ENCODE data around the gene SCLT1. TPM values are rescaled to one million over a fixed set of nuclear protein-coding genes. Genes with fewer than 3 reads are reported as not detected.

Gene SCLT1
- polyA plus RNA-seq, 1 donor from 2014 or later = 12.8 TPM

- no peak overlapping the region for H3K4me2 ChIP-seq (ENCODE audit: low read length)
- no peak for TF ChIP-seq EP300 (conservative IDR thresholded peaks at IDR 0.05; ENCODE audit: poor library complexity, severe bottlenecking)
- H3K27me3 ChIP-seq (ENCODE audit: insufficient read depth, low read depth, low read length) = no peaks in the 10 kb centered on the region
- no peaks in the 10 kb centered on the region for H3K9me3 ChIP-seq (ENCODE audit: low read length)
- H3K79me2 ChIP-seq (replicated peaks; ENCODE audit: insufficient read depth, low read length) = peaks cover 46% of the 10 kb centered on the region
- H3K9ac ChIP-seq (ENCODE audit: low read length) = no peak overlapping the region
- no peaks in the 10 kb centered on the region for H3K36me3 ChIP-seq (ENCODE audit: insufficient read depth, low read length)
- H3K27ac ChIP-seq (ENCODE audit: low read length) = no peak overlapping the region
- no peak overlapping the region for H3K4me3 ChIP-seq (ENCODE audit: low read length)
- no peaks in the 10 kb centered on the region for H3K9me2 ChIP-seq (ENCODE audit: insufficient read depth, low read length)
- H2AFZ ChIP-seq (ENCODE audit: low read depth, low read length) = no peak overlapping the region
- H4K20me1 ChIP-seq (ENCODE audit: insufficient read depth) = no peaks in the 10 kb centered on the region
- no peaks in the 10 kb centered on the region for H3F3A ChIP-seq (ENCODE audit: insufficient read depth, low read length, poor library complexity, severe bottlenecking)
These were observed 7.9 kb downstream of the SCLT1 start for GRCh38 chr4:129085472-129085871.

DNA sequence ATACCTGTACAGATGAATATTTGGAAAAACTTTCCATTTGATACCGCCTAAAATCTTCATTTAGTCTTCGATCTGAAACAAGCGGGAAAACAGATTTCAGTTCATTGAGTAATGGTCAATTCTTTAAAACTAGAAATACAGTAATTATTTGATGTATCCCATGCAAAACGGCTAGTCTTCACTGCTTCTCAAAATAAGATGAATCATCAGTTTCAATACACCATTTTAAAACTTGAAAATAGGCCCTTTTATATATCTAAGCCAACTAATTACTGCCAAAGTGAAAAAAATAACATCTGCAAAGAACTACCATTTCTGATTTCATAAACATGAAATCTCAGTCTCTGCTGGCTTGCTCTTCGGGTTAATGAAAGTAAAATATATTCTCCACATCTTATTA is 11.0 kb downstream of the SCLT1 start:
- Histone ChIP-seq H3K9me3 (ENCODE audit: low read length) (no peaks in the 10 kb centered on the region), H3K9me2 (ENCODE audit: insufficient read depth, low read length) (no peaks in the 10 kb centered on the region), H3F3A (ENCODE audit: insufficient read depth, low read length, poor library complexity, severe bottlenecking) (no peaks in the 10 kb centered on the region), H4K20me1 (ENCODE audit: insufficient read depth) (no peaks in the 10 kb centered on the region), H3K4me3 (ENCODE audit: low read length) (no peak overlapping the region), H3K9ac (ENCODE audit: low read length) (no peak overlapping the region), H3K79me2 (replicated peaks; ENCODE audit: insufficient read depth, low read length) (peaks cover 28% of the 10 kb centered on the region), H3K27ac (ENCODE audit: low read length) (no peak overlapping the region), H3K4me2 (ENCODE audit: low read length) (no peak overlapping the region), H3K36me3 (ENCODE audit: insufficient read depth, low read length) (no peaks in the 10 kb centered on the region), H2AFZ (ENCODE audit: low read depth, low read length) (no peak overlapping the region), H3K27me3 (ENCODE audit: insufficient read depth, low read depth, low read length) (no peaks in the 10 kb centered on the region)
- TF ChIP-seq TAF1 (IDR thresholded peaks at IDR 0.05; ENCODE audit: low read depth) = no peak
- TF ChIP-seq RAD21 (conservative IDR thresholded peaks at IDR 0.05) = no peak

- TF ChIP-seq SMC3 (conservative IDR thresholded peaks at IDR 0.05; ENCODE audit: poor library complexity) = no peak
- no peak for TF ChIP-seq TAF1 (IDR thresholded peaks at IDR 0.05; ENCODE audit: low read depth)
- no peak for TF ChIP-seq MXI1 (conservative IDR thresholded peaks at IDR 0.05; ENCODE audit: poor library complexity, severe bottlenecking)
- TF ChIP-seq, protein P1, sequence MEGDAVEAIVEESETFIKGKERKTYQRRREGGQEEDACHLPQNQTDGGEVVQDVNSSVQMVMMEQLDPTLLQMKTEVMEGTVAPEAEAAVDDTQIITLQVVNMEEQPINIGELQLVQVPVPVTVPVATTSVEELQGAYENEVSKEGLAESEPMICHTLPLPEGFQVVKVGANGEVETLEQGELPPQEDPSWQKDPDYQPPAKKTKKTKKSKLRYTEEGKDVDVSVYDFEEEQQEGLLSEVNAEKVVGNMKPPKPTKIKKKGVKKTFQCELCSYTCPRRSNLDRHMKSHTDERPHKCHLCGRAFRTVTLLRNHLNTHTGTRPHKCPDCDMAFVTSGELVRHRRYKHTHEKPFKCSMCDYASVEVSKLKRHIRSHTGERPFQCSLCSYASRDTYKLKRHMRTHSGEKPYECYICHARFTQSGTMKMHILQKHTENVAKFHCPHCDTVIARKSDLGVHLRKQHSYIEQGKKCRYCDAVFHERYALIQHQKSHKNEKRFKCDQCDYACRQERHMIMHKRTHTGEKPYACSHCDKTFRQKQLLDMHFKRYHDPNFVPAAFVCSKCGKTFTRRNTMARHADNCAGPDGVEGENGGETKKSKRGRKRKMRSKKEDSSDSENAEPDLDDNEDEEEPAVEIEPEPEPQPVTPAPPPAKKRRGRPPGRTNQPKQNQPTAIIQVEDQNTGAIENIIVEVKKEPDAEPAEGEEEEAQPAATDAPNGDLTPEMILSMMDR (IDR thresholded peaks at IDR 0.05; ENCODE audit: poor library complexity, severe bottlenecking) = no peak
- TF ChIP-seq EZH2 (IDR thresholded peaks at IDR 0.05; ENCODE audit: borderline replicate concordance, insufficient read depth, low read length, poor library complexity, severe bottlenecking) = no peak
- no peak for TF ChIP-seq POLR2AphosphoS5 (IDR thresholded peaks at IDR 0.05)
- Histone ChIP-seq H3K27me3 (ENCODE audit: insufficient read depth, low read depth, low read length) (no peaks in the 10 kb centered on the region), H2AFZ (ENCODE audit: low read depth, low read length) (no peak overlapping the region), H3K36me3 (ENCODE audit: insufficient read depth, low read length) (no peaks in the 10 kb centered on the region), H3F3A (ENCODE audit: insufficient read depth, low read length, poor library complexity, severe bottlenecking) (no peaks in the 10 kb centered on the region), H3K9me3 (ENCODE audit: low read length) (no peaks in the 10 kb centered on the region), H3K4me2 (ENCODE audit: low read length) (no peak overlapping the region), H3K79me2 (replicated peaks; ENCODE audit: insufficient read depth, low read length) (peaks cover 6% of the 10 kb centered on the region), H4K20me1 (ENCODE audit: insufficient read depth) (no peaks in the 10 kb centered on the region), H3K27ac (ENCODE audit: low read length) (no peak overlapping the region), H3K4me3 (ENCODE audit: low read length) (no peak overlapping the region), H3K9ac (ENCODE audit: low read length) (no peak overlapping the region), H3K9me2 (ENCODE audit: insufficient read depth, low read length) (no peaks in the 10 kb centered on the region)
These were observed 13.2 kb downstream of the SCLT1 start for GRCh38 chr4:129080129-129080528.

GRCh38 chr4:129077326-129077725 is 16.0 kb downstream of the SCLT1 start:
- Histone ChIP-seq H4K20me1 (ENCODE audit: insufficient read depth) (no peaks in the 10 kb centered on the region), H3K79me2 (replicated peaks; ENCODE audit: insufficient read depth, low read length) (no peaks in the 10 kb centered on the region), H3K36me3 (ENCODE audit: insufficient read depth, low read length) (no peaks in the 10 kb centered on the region), H2AFZ (ENCODE audit: low read depth, low read length) (no peak overlapping the region), H3K4me2 (ENCODE audit: low read length) (no peak overlapping the region), H3K9me3 (ENCODE audit: low read length) (no peaks in the 10 kb centered on the region), H3K27ac (ENCODE audit: low read length) (no peak overlapping the region), H3K9ac (ENCODE audit: low read length) (no peak overlapping the region), H3K9me2 (ENCODE audit: insufficient read depth, low read length) (no peaks in the 10 kb centered on the region), H3K27me3 (ENCODE audit: insufficient read depth, low read depth, low read length) (no peaks in the 10 kb centered on the region), H3K4me3 (ENCODE audit: low read length) (no peak overlapping the region), H3F3A (ENCODE audit: insufficient read depth, low read length, poor library complexity, severe bottlenecking) (no peaks in the 10 kb centered on the region)
- TF ChIP-seq POLR2AphosphoS5 (IDR thresholded peaks at IDR 0.05) (no peak), MXI1 (conservative IDR thresholded peaks at IDR 0.05; ENCODE audit: poor library complexity, severe bottlenecking) (no peak), EZH2 (IDR thresholded peaks at IDR 0.05; ENCODE audit: borderline replicate concordance, insufficient read depth, low read length, poor library complexity, severe bottlenecking) (no peak), TAF1 (IDR thresholded peaks at IDR 0.05; ENCODE audit: low read depth) (no peak), SMC3 (conservative IDR thresholded peaks at IDR 0.05; ENCODE audit: poor library complexity) (no peak), EP300 (conservative IDR thresholded peaks at IDR 0.05; ENCODE audit: poor library complexity, severe bottlenecking) (no peak), RAD21 (conservative IDR thresholded peaks at IDR 0.05) (no peak), REST (IDR thresholded peaks at IDR 0.05; ENCODE audit: borderline replicate concordance) (no peak)
- TF ChIP-seq, protein P1 (IDR thresholded peaks at IDR 0.05; ENCODE audit: poor library complexity, severe bottlenecking) = no peak

Measured in neural cell (in vitro differentiated cells).